MCF 10A (cell line): Measurements from ENCODE around the gene RERE. TPM values are rescaled to one million over a fixed set of nuclear protein-coding genes. Genes with fewer than 3 reads are reported as not detected.

Experiments
- BruUV-seq: library from RNA; stranded (reverse); fragments of 400-500 nt; replicated peaks from 2 replicates; lab custom pipeline; 2021; lab: Mats Ljungman, UMichigan
- CTCF ChIA-PET: fragments of 300-600 bp; sonication (Branson Sonifier 250); formaldehyde crosslinking; extraction: SDS; loops from one replicate; lab custom pipeline; 2021; ENCODE audit warnings: antibody characterized with exemption, inconsistent platforms; lab: Yijun Ruan, JAX
- POLR2A ChIA-PET: fragments of 300-600, 350-650 bp; sonication (Branson Sonifier 250); formaldehyde crosslinking; extraction: SDS; loops from one replicate; lab custom pipeline; 2020; ENCODE audit warnings: antibody characterized with exemption, inconsistent platforms; lab: Yijun Ruan, JAX
- DNase-seq: peaks from one replicate; pipeline ENCODE4 v3.0.0-alpha.2; 2018; ENCODE audit not compliant: unreplicated experiment
- H3K27ac Mint-ChIP-seq: one replicate; pipeline ENCODE4 v1.8.0; 2022; ENCODE audit warnings: mild to moderate bottlenecking, low read depth, mixed read lengths; ENCODE audit not compliant: unreplicated experiment
- H3K27me3 Mint-ChIP-seq: one replicate; pipeline ENCODE4 v1.8.0; 2022; ENCODE audit warnings: mixed read lengths; ENCODE audit not compliant: insufficient read depth, unreplicated experiment
- H3K36me3 Mint-ChIP-seq: one replicate; pipeline ENCODE4 v1.8.0; 2022; ENCODE audit warnings: mild to moderate bottlenecking, moderate library complexity, mixed read lengths; ENCODE audit not compliant: insufficient read depth, unreplicated experiment
- H3K4me1 Mint-ChIP-seq: one replicate; pipeline ENCODE4 v1.8.0; 2022; ENCODE audit warnings: mixed read lengths; ENCODE audit not compliant: insufficient read depth, unreplicated experiment
- H3K4me3 Mint-ChIP-seq: one replicate; pipeline ENCODE4 v1.8.0; 2022; ENCODE audit warnings: mild to moderate bottlenecking, moderate library complexity, mixed read lengths; ENCODE audit not compliant: unreplicated experiment
- H3K9me3 Mint-ChIP-seq: one replicate; pipeline ENCODE4 v1.8.0; 2022; ENCODE audit warnings: mixed read lengths; ENCODE audit not compliant: unreplicated experiment
- CTCF ChIP-seq: fragments of 200-600 bp; IDR thresholded peaks from one replicate; pipeline ENCODE4 v1.8.0; 2022; ENCODE audit warnings: antibody characterized with exemption, mild to moderate bottlenecking; ENCODE audit not compliant: unreplicated experiment
- intact Hi-C: fragments of 100-400 bp; cut with micrococcal nuclease; formaldehyde crosslinking; loops from 2 replicates; pipeline ENCODE4 v1.14.1; 2022
- total RNA-seq: library from RNA; stranded (reverse); gene quantifications from 2 replicates; pipeline ENCODE4 v1.2.3, GENCODE V29; 2022

RERE gene
- total RNA-seq, 1 experiment from 2014 or later, result 48.4 TPM

DNA sequence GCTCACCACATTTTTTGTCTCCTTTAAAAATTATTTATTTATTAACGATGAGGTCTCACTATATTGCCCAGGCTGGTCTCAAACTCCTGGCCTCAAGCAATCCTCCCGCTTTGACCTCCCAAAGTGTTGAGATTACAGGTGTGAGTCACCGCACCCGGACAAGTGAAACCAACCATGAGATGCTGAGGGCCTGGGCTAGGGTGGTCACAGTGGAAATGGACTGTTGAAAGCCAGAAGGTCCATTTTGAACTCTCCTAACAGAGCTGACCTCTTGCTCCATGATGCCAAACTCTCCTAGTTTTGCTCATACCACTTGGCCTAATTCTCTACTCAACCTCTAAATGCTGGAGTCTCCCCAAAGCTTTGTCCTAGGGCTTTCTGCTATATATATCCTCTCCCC, 390.4 kb downstream of the RERE start:
- Mint-ChIP-seq H3K4me3 (no peak overlapping the region), H3K36me3 (peaks cover 12% of the 10 kb centered on the region), H3K27me3 (no peaks in the 10 kb centered on the region), H3K4me1 (peaks cover 6% of the 10 kb centered on the region), H3K27ac (no peak overlapping the region), H3K9me3 (no peaks in the 10 kb centered on the region)
- intact Hi-C loops, result no loop called here
- ChIA-PET CTCF (interaction anchor here (0.6 kb wide), 1 partner anchor 61 kb away, joined by 3 read pairs; no protein-coding TSS in a partner anchor), POLR2A (interaction anchor here (0.7 kb wide), 1 partner anchor 244 kb away, joined by 3 read pairs; no protein-coding TSS in a partner anchor)
- TF ChIP-seq CTCF, result no peak
- no peak for DNase-seq
- no TSS peak for BruUV-seq

DNA sequence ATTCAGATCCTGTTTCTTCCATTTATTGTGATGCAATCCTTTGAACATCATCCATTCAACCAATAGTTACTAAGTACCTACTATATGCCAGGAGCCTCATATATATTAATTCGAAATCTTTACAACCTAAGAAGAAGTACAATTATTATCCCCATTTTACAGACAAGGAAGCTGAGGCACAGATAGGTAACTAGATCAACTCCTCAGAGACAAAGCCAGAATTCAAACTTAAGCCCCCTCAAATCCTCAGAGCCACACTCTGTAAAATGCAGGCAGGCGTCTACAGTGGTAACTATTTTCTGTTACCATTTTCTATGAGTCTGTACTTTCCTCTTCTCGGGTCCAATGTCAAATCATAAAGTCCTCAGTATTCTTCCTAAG, 391.7 kb downstream of the RERE start:
- peaks cover 7% of the 10 kb centered on the region for H3K36me3 Mint-ChIP-seq
- DNase-seq, result no peak
- no peak overlapping the region for H3K4me3 Mint-ChIP-seq
- intact Hi-C loops, result no loop called here
- no TSS peak for BruUV-seq
- ChIA-PET POLR2A (no interaction called here), CTCF (no interaction called here)
- H3K27me3 Mint-ChIP-seq, result no peaks in the 10 kb centered on the region
- H3K9me3 Mint-ChIP-seq, result no peaks in the 10 kb centered on the region
- H3K27ac Mint-ChIP-seq, result no peak overlapping the region
- H3K4me1 Mint-ChIP-seq, result peaks cover 6% of the 10 kb centered on the region
- no peak for TF ChIP-seq CTCF

DNA sequence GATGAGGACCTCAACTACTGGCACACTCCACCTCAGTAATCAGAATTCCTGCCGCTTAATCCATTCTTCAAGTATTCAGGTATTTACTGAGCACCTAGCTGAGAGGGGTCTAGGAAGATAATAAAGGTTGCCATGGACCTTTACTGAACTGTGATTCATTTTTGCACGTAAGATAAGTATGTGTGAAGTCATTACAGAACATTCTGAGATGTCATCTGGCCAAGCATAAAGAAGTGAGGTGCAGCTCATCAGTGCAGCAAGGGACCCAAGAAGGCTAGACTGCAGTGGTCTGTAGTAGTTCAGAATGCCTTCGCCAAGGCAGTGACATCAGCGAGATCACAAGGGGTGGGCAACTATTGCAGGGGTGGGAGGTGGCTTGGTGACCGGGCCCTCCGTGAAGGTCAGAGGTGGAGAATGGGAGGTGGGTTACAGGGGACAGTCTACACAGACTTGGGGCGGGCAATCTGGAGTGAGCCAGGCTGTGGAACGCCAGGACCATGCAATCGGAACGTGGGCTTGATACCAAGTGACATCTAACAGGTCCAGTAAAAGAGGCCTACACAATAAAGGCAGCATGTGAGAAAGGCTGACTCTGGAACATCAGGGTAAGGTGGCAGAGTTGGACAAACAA, 392.2 kb downstream of the RERE start:
- CTCF ChIA-PET, result interaction anchor here (0.6 kb wide), 1 partner anchor 65 kb away, joined by 3 read pairs; no protein-coding TSS in a partner anchor
- H3K27ac Mint-ChIP-seq, result peak overlapping the region; percentile 52

More for the DNA sequence above, 392.2 kb downstream of the RERE start:
- TF ChIP-seq CTCF, result no peak
- no peak for DNase-seq
- BruUV-seq, result no TSS peak
- H3K36me3 Mint-ChIP-seq, result peaks cover 7% of the 10 kb centered on the region
- peaks cover 6% of the 10 kb centered on the region for H3K4me1 Mint-ChIP-seq
- no peaks in the 10 kb centered on the region for H3K9me3 Mint-ChIP-seq
- POLR2A ChIA-PET, result interaction anchor here (0.8 to 1.2 kb wide), 3 partner anchors 10 to 278 kb away, joined by 3 to 5 read pairs (median 4); no protein-coding TSS in a partner anchor
- H3K27me3 Mint-ChIP-seq, result no peaks in the 10 kb centered on the region
- intact Hi-C loops, result no loop called here
- no peak overlapping the region for H3K4me3 Mint-ChIP-seq
